H9 (cell line): Measurements from ENCODE around the gene IQSEC2. TPM values are rescaled to one million over a fixed set of nuclear protein-coding genes. Genes with fewer than 3 reads are reported as not detected.

ENCODE experiments used
- DNase-seq: peaks from one replicate; pipeline ENCODE4 v3.0.0-alpha.2; 2017
- H2AFZ ChIP-seq: one replicate; pipeline ENCODE4 v1.6.1; 2013; ENCODE audit warnings: mild to moderate bottlenecking, low read length, control low read depth, moderate library complexity
- H2AK5ac ChIP-seq: 2 replicates; pipeline ENCODE4 v1.6.1; 2013; ENCODE audit warnings: low read length, control low read depth, mixed read lengths; ENCODE audit not compliant: insufficient read length
- H2BK120ac ChIP-seq: one replicate; pipeline ENCODE4 v1.6.1; 2013; ENCODE audit warnings: low read depth, mild to moderate bottlenecking, low read length, control low read depth, inconsistent platforms; ENCODE audit not compliant: poor library complexity, severe bottlenecking
- H2BK12ac ChIP-seq: 2 replicates; pipeline ENCODE4 v1.6.1; 2013; ENCODE audit warnings: low read length, control low read depth, mixed read lengths, low read depth; ENCODE audit not compliant: insufficient read length
- H2BK15ac ChIP-seq: 2 replicates; pipeline ENCODE4 v1.6.1; 2013; ENCODE audit warnings: low read depth, low read length, control low read depth
- H2BK20ac ChIP-seq: one replicate; pipeline ENCODE4 v1.6.1; 2013; ENCODE audit warnings: low read depth, mild to moderate bottlenecking, low read length, control low read depth, inconsistent platforms; ENCODE audit not compliant: poor library complexity, severe bottlenecking
- H2BK5ac ChIP-seq: 2 replicates; pipeline ENCODE4 v1.6.1; 2013; ENCODE audit warnings: low read length, control low read depth, mixed read lengths; ENCODE audit not compliant: insufficient read length
- H3K14ac ChIP-seq: 2 replicates; pipeline ENCODE4 v1.6.1; 2013; ENCODE audit warnings: low read length, control low read depth; ENCODE audit not compliant: insufficient read depth
- H3K18ac ChIP-seq: 2 replicates; pipeline ENCODE4 v1.6.1; 2013; ENCODE audit warnings: low read depth, mild to moderate bottlenecking, mixed read lengths, low read length, control low read depth; ENCODE audit not compliant: insufficient read length
- H3K23ac ChIP-seq: 2 replicates; pipeline ENCODE4 v1.6.1; 2013; ENCODE audit warnings: low read length, control low read depth, mixed read lengths, low read depth; ENCODE audit not compliant: insufficient read length
- H3K23me2 ChIP-seq: 2 replicates; pipeline ENCODE4 v1.6.1; 2013; ENCODE audit warnings: low read depth, mild to moderate bottlenecking, mixed read lengths, low read length, control low read depth; ENCODE audit not compliant: insufficient read length, poor library complexity, severe bottlenecking
- H3K27ac ChIP-seq: 2 replicates; pipeline ENCODE4 v1.5.1; 2013; ENCODE audit warnings: low read length, control low read depth, mixed read lengths, low read depth; ENCODE audit not compliant: insufficient read length
- H3K27me3 ChIP-seq: 2 replicates; pipeline ENCODE4 v1.6.1; 2013; ENCODE audit warnings: low read length, control low read depth, inconsistent platforms; ENCODE audit not compliant: insufficient read depth
- H3K4ac ChIP-seq: 2 replicates; pipeline ENCODE4 v1.6.1; 2013; ENCODE audit warnings: low read depth, mild to moderate bottlenecking, control low read depth, inconsistent platforms, low read length, moderate library complexity
- H3K4me1 ChIP-seq: 2 replicates; pipeline ENCODE4 v1.6.1; 2013; ENCODE audit warnings: low read length, control low read depth, inconsistent platforms; ENCODE audit not compliant: insufficient read depth
- H3K4me2 ChIP-seq: 2 replicates; pipeline ENCODE4 v1.6.1; 2013; ENCODE audit warnings: low read length, control low read depth, mixed read lengths; ENCODE audit not compliant: insufficient read length, insufficient read depth
- H3K56ac ChIP-seq: 2 replicates; pipeline ENCODE4 v1.6.1; 2013; ENCODE audit warnings: low read depth, mild to moderate bottlenecking, mixed read lengths, low read length, control low read depth; ENCODE audit not compliant: insufficient read length
- H3K79me1 ChIP-seq: 2 replicates; pipeline ENCODE4 v1.6.1; 2013; ENCODE audit warnings: low read depth, mild to moderate bottlenecking, moderate library complexity, low read length, control low read depth, inconsistent platforms; ENCODE audit not compliant: insufficient read depth, poor library complexity, severe bottlenecking
- H3K79me2 ChIP-seq: 2 replicates; pipeline ENCODE4 v1.6.1; 2013; ENCODE audit warnings: low read length, control low read depth, inconsistent platforms; ENCODE audit not compliant: insufficient read depth
- H3K9ac ChIP-seq: 2 replicates; pipeline ENCODE4 v1.6.1; 2013; ENCODE audit warnings: low read length, control low read depth, mixed read lengths; ENCODE audit not compliant: insufficient read length; ENCODE audit errors: extremely low read depth
- H3K9me3 ChIP-seq: one replicate; pipeline ENCODE4 v1.6.1; 2013; ENCODE audit warnings: low read depth, low read length, inconsistent platforms; ENCODE audit not compliant: control insufficient read depth
- H3T11ph ChIP-seq: one replicate; pipeline ENCODE4 v1.6.1; 2013; ENCODE audit warnings: mild to moderate bottlenecking, low read length, control low read depth, inconsistent platforms
- H4K20me1 ChIP-seq: one replicate; pipeline ENCODE4 v1.6.1; 2013; ENCODE audit not compliant: control insufficient read depth, insufficient read length, insufficient read depth
- H4K5ac ChIP-seq: 2 replicates; pipeline ENCODE4 v1.6.1; 2013; ENCODE audit warnings: low read depth, mild to moderate bottlenecking, mixed read lengths, low read length, control low read depth; ENCODE audit not compliant: insufficient read length
- H4K8ac ChIP-seq: replicated peaks from 2 replicates; pipeline ENCODE4 v1.6.1; 2013; ENCODE audit warnings: low read length, control low read depth, mixed read lengths, low read depth; ENCODE audit not compliant: insufficient read length
- H4K91ac ChIP-seq: 2 replicates; pipeline ENCODE4 v1.6.1; 2013; ENCODE audit warnings: low read depth, mild to moderate bottlenecking, moderate library complexity, mixed read lengths, low read length, control low read depth; ENCODE audit not compliant: insufficient read length
- H3K27ac Mint-ChIP-seq, 3 experiments: 2 replicates in 2 of 3; 3 replicates in 1 of 3; pipeline ENCODE4 v1.8.0; 2020 to 2021; ENCODE audit warnings: mixed read lengths in 3 of 3, mild to moderate bottlenecking in 1 of 3, moderate library complexity in 1 of 3
- H3K27me3 Mint-ChIP-seq: 2 replicates; pipeline ENCODE4 v1.8.0; 2021; ENCODE audit warnings: low read depth, mild to moderate bottlenecking, moderate library complexity, mixed read lengths
- H3K36me3 Mint-ChIP-seq, 3 experiments: 2 replicates in 2 of 3; 3 replicates in 1 of 3; pipeline ENCODE4 v1.8.0; 2020 to 2021; ENCODE audit warnings: low read depth in 3 of 3, mixed read lengths in 3 of 3; ENCODE audit not compliant: insufficient read depth in 1 of 3
- H3K4me1 Mint-ChIP-seq, 2 experiments: 2 replicates each; pipeline ENCODE4 v1.8.0; 2020; ENCODE audit warnings: mixed read lengths in 2 of 2
- H3K4me3 Mint-ChIP-seq, 2 experiments: 2 replicates in 1 of 2; 3 replicates in 1 of 2; pipeline ENCODE4 v1.8.0; 2020 to 2021; ENCODE audit warnings: mild to moderate bottlenecking in 2 of 2, mixed read lengths in 2 of 2, moderate library complexity in 1 of 2
- H3K9me3 Mint-ChIP-seq, 2 experiments: 2 replicates in 1 of 2; 3 replicates in 1 of 2; pipeline ENCODE4 v1.8.0; 2020; ENCODE audit warnings: mild to moderate bottlenecking in 2 of 2, mixed read lengths in 2 of 2, moderate library complexity in 1 of 2
- WGBS: extraction: QIAGEN DNeasy Blood & Tissue Kit; methylation state at CpG from one replicate; pipeline ENCODE4 v1.1.7; 2013; ENCODE audit warnings: missing lambda C conversion rate, low lambda C conversion rate, mixed read lengths; ENCODE audit not compliant: insufficient read length; ENCODE audit errors: extremely low coverage; 5-methylcytosine and 5-hydroxymethylcytosine counted together
- total RNA-seq: library from RNA; stranded (reverse); gene quantifications from 2 replicates; pipeline ENCODE4 v1.2.1, GENCODE V29; 2021
- TF ChIP-seq, protein P1 (sequence below): fragments of 200-600 bp; sonication (generic); conservative IDR thresholded peaks from 3 replicates; pipeline ENCODE4 v1.8.0; 2021; ENCODE audit warnings: antibody characterized with exemption, mild to moderate bottlenecking

Gene IQSEC2
- total RNA-seq, 1 experiment from 2014 or later = 7.0 TPM

DNA sequence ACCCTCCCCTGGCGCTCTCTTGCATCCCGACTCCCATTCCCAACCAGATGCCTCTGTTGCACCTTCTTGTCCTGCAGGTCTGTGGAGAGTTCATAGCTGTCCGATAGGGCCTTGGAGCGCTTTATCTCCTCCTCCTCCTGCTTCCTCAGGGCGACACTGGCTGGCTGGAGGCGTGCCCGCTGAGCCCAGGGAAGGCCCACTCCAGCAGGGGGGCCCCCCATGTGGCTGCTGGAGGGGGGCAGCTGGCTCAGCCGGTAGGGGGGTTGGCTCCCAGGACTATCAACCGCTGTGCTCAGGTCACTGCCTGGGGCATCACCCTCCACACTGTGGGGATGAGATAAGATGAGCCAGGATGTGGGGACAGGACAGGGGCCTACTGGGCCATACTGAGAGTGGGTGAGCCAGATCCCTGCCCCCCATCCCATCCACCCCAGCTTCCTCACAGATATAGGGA lies 25.6 kb downstream of the IQSEC2 start:
- no peaks in the 10 kb centered on the region for H3K23me2 ChIP-seq
- no peak overlapping the region for H3K14ac ChIP-seq
- no peak overlapping the region for H2BK15ac ChIP-seq
- H2AK5ac ChIP-seq = no peak overlapping the region
- no peaks in the 10 kb centered on the region for H3K27me3 ChIP-seq
- H3K27ac ChIP-seq = no peak overlapping the region
- no peaks in the 10 kb centered on the region for H3K79me2 ChIP-seq
- no peak overlapping the region for H2BK120ac ChIP-seq
- H3K4ac ChIP-seq = no peak overlapping the region
- no peak overlapping the region for H3K9ac ChIP-seq
- TF ChIP-seq, protein P1, sequence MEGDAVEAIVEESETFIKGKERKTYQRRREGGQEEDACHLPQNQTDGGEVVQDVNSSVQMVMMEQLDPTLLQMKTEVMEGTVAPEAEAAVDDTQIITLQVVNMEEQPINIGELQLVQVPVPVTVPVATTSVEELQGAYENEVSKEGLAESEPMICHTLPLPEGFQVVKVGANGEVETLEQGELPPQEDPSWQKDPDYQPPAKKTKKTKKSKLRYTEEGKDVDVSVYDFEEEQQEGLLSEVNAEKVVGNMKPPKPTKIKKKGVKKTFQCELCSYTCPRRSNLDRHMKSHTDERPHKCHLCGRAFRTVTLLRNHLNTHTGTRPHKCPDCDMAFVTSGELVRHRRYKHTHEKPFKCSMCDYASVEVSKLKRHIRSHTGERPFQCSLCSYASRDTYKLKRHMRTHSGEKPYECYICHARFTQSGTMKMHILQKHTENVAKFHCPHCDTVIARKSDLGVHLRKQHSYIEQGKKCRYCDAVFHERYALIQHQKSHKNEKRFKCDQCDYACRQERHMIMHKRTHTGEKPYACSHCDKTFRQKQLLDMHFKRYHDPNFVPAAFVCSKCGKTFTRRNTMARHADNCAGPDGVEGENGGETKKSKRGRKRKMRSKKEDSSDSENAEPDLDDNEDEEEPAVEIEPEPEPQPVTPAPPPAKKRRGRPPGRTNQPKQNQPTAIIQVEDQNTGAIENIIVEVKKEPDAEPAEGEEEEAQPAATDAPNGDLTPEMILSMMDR = no peak
- H3K18ac ChIP-seq = no peak overlapping the region
- no peaks in the 10 kb centered on the region for H4K20me1 ChIP-seq
- no peak overlapping the region for H2BK12ac ChIP-seq
- no peak for DNase-seq
- no CpG with 5 or more reads among the region's 9 CpGs for WGBS
- H3K4me1 ChIP-seq = no peaks in the 10 kb centered on the region; the same call in 1 of the 2 replicates
- no peak overlapping the region for H4K91ac ChIP-seq
- Mint-ChIP-seq H3K4me3 (no peak overlapping the region), H3K27me3 (no peaks in the 10 kb centered on the region; the same call in none of the 2 replicates), H3K27ac (peak overlapping the region in 1 of 3 experiments; percentile 31; a peak in 1 of 7 replicates), H3K36me3 (peaks cover 11 to 28% (median 15%) of the 10 kb centered on the region in 3 experiments), H3K4me1 (peaks cover 3 to 15% of the 10 kb centered on the region in 2 experiments), H3K9me3 (peaks cover 64 to 72% of the 10 kb centered on the region in 2 experiments)
- H3K79me1 ChIP-seq = no peaks in the 10 kb centered on the region
- no peak overlapping the region for H2AFZ ChIP-seq
- H2BK20ac ChIP-seq = no peak overlapping the region
- H4K5ac ChIP-seq = no peak overlapping the region
- H3T11ph ChIP-seq = no peak overlapping the region
- H3K9me3 ChIP-seq = peaks cover 18% of the 10 kb centered on the region
- H2BK5ac ChIP-seq = no peak overlapping the region
- H4K8ac ChIP-seq = no peak overlapping the region
- no peak overlapping the region for H3K4me2 ChIP-seq
- no peak overlapping the region for H3K23ac ChIP-seq
- no peak overlapping the region for H3K56ac ChIP-seq
